GM12873 (cell line): Measurements from ENCODE around the gene BLM.

ENCODE experiments used
- CTCF ChIP-seq: IDR thresholded peaks from 2 replicates; pipeline ENCODE4 v1.5.1; 2012; ENCODE audit warnings: low read depth, mild to moderate bottlenecking, moderate library complexity, low read length, control low read depth; ENCODE audit not compliant: insufficient read depth; ENCODE audit errors: missing control alignments

Gene BLM

GRCh38 chr15:90851940-90852339, 134.8 kb downstream of the BLM start:
- no peak for TF ChIP-seq CTCF

GRCh38 chr15:90855139-90855538, 138.0 kb downstream of the BLM start:
- no peak for TF ChIP-seq CTCF

- TF ChIP-seq CTCF: no peak
Observed at GRCh38 chr15:90857337-90857736, 140.2 kb downstream of the BLM start.

- TF ChIP-seq CTCF: no peak
Observed at GRCh38 chr15:90857883-90858443, 140.8 kb downstream of the BLM start.

- TF ChIP-seq CTCF: no peak
Observed at GRCh38 chr15:90859234-90860131, 142.3 kb downstream of the BLM start.

GRCh38 chr15:90860450-90860849, 143.3 kb downstream of the BLM start:
- TF ChIP-seq CTCF: no peak

GRCh38 chr15:90860942-90861675, 144.0 kb downstream of the BLM start:
- TF ChIP-seq CTCF: no peak
